ENCODE data around the gene AARS2. TPM values are rescaled to one million over a fixed set of nuclear protein-coding genes. Genes with fewer than 3 reads are reported as not detected.

AARS2 gene
- total and polyA plus RNA-seq, 4 donors = 11.5 to 18.3 (median 15.1) TPM

GRCh38 chr6:44260011-44260410 lies 53.1 kb downstream of the AARS2 start:
- Histone ChIP-seq H3K9me3 (ENCODE audit: control insufficient read depth, insufficient read depth, low read length) (no peaks in the 10 kb centered on the region), H3K27ac (ENCODE audit: low read depth, low read length) (no peak overlapping the region), H3K4me3 (ENCODE audit: low read depth, low read length) (no peak overlapping the region), H3K4me1 (ENCODE audit: control insufficient read depth, insufficient read depth, low read length) (peaks cover 58% of the 10 kb centered on the region), H3K36me3 (ENCODE audit: control insufficient read depth, insufficient read depth, low read length) (peaks cover 50% of the 10 kb centered on the region), H3K27me3 (ENCODE audit: control insufficient read depth, insufficient read depth, low read length) (no peaks in the 10 kb centered on the region)
- WGBS (ENCODE audit: insufficient coverage) = 95% methylated on average over 8 of the region's 8 CpGs
- DNase-seq (ENCODE audit: low read depth in 4 of 6, low spot score in 6 of 6) = no peak

GRCh38 chr6:44258921-44259320 lies 54.2 kb downstream of the AARS2 start:
- no peaks in the 10 kb centered on the region for H3K27me3 ChIP-seq (ENCODE audit: control insufficient read depth, insufficient read depth, low read length)
- H3K27ac ChIP-seq (ENCODE audit: low read depth, low read length) = no peak overlapping the region
- no peak overlapping the region for H3K4me3 ChIP-seq (ENCODE audit: low read depth, low read length)
- WGBS (ENCODE audit: insufficient coverage) = 97% methylated on average over 3 of the region's 3 CpGs
- DNase-seq (ENCODE audit: low read depth in 4 of 6, low spot score in 6 of 6) = no peak
- no peaks in the 10 kb centered on the region for H3K9me3 ChIP-seq (ENCODE audit: control insufficient read depth, insufficient read depth, low read length)
- peaks cover 58% of the 10 kb centered on the region for H3K4me1 ChIP-seq (ENCODE audit: control insufficient read depth, insufficient read depth, low read length)
- peaks cover 61% of the 10 kb centered on the region for H3K36me3 ChIP-seq (ENCODE audit: control insufficient read depth, insufficient read depth, low read length)

DNA sequence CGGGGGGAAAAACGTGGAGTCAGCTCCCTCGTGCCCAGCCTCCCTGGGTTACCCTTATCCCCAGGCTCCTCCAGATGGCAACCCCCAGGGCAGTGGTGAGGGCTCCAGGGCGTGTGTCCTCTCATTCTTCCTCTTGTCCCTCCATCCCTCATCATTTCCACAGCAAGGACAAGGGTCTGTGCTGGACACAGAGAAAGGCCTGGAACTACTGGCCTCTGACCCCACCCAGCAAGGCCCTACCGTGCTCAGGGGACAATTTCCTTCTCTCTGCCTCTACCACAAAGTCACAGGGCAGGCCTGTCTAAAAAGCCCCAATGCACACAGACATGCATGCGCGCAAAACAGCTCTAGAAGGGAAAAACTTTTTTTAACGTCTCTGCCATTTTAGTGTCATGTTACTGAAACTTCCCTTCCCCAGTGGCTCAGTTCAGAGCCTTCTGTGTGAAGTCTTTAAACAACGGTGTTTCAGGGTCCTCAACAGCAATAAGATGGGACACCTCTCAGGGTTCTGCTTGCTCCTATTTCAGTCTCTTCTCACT lies 54.8 kb downstream of the AARS2 start:
- Histone ChIP-seq H3K27ac (ENCODE audit: low read depth, low read length) (no peak overlapping the region), H3K9me3 (ENCODE audit: control insufficient read depth, insufficient read depth, low read length) (no peaks in the 10 kb centered on the region), H3K36me3 (ENCODE audit: control insufficient read depth, insufficient read depth, low read length) (peaks cover 63% of the 10 kb centered on the region), H3K4me3 (ENCODE audit: low read depth, low read length) (no peak overlapping the region), H3K27me3 (ENCODE audit: control insufficient read depth, insufficient read depth, low read length) (no peaks in the 10 kb centered on the region), H3K4me1 (ENCODE audit: control insufficient read depth, insufficient read depth, low read length) (peaks cover 52% of the 10 kb centered on the region)
- no peak for DNase-seq (ENCODE audit: low read depth in 4 of 6, low spot score in 6 of 6)
- 82% methylated on average over 7 of the region's 9 CpGs for WGBS (ENCODE audit: insufficient coverage)

GRCh38 chr6:44257753-44258324 lies 55.3 kb downstream of the AARS2 start:
- 32% methylated on average over 12 of the region's 15 CpGs for WGBS (ENCODE audit: insufficient coverage)
- Histone ChIP-seq H3K27me3 (ENCODE audit: control insufficient read depth, insufficient read depth, low read length) (no peaks in the 10 kb centered on the region), H3K27ac (ENCODE audit: low read depth, low read length) (peak overlapping the region; percentile 87), H3K9me3 (ENCODE audit: control insufficient read depth, insufficient read depth, low read length) (no peaks in the 10 kb centered on the region), H3K4me1 (ENCODE audit: control insufficient read depth, insufficient read depth, low read length) (peaks cover 47% of the 10 kb centered on the region), H3K36me3 (ENCODE audit: control insufficient read depth, insufficient read depth, low read length) (peaks cover 66% of the 10 kb centered on the region), H3K4me3 (ENCODE audit: low read depth, low read length) (peak overlapping the region; percentile 36)
- no peak for DNase-seq (ENCODE audit: low read depth in 4 of 6, low spot score in 6 of 6)

GRCh38 chr6:44257025-44257752 lies 56.0 kb downstream of the AARS2 start, which contains the start of gene SLC35B2:
Gene SLC35B2 (minus strand): TSS chr6:44257528. CDS start chr6:44257410, 118 bp downstream.
- under 1% methylated on average over 80 of the region's 80 CpGs for WGBS (ENCODE audit: insufficient coverage)
- Histone ChIP-seq H3K36me3 (ENCODE audit: control insufficient read depth, insufficient read depth, low read length) (peaks cover 68% of the 10 kb centered on the region), H3K4me1 (ENCODE audit: control insufficient read depth, insufficient read depth, low read length) (peaks cover 40% of the 10 kb centered on the region), H3K27ac (ENCODE audit: low read depth, low read length) (peak within 1 kb of the TSS; percentile 96), H3K27me3 (ENCODE audit: control insufficient read depth, insufficient read depth, low read length) (no peaks in the 10 kb centered on the region), H3K4me3 (ENCODE audit: low read depth, low read length) (peak within 1 kb of the TSS; percentile 79), H3K9me3 (ENCODE audit: control insufficient read depth, insufficient read depth, low read length) (no peaks in the 10 kb centered on the region)
- peak in 5 of 6 donors; percentile 70 to 94 (median 77) for DNase-seq (ENCODE audit: low read depth in 4 of 6, low spot score in 6 of 6)

DNA sequence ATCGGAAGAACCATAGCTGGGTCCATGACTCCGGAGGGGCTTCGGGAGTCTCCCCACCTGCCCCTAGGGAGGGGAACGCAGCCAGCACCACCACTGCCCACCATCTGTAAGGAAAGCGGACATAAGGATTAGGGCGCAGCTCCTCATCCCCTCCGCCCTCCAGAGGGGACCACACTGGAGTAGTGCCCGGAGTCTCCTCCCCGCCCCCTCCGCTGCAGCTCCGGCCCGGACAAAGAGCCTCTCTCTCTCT lies 56.4 kb downstream of the AARS2 start:
- peaks cover 39% of the 10 kb centered on the region for H3K4me1 ChIP-seq (ENCODE audit: control insufficient read depth, insufficient read depth, low read length)

GRCh38 chr6:44255871-44256774 lies 57.0 kb downstream of the AARS2 start:
- WGBS (ENCODE audit: insufficient coverage) = 13% methylated on average over 14 of the region's 15 CpGs
- Histone ChIP-seq H3K27me3 (ENCODE audit: control insufficient read depth, insufficient read depth, low read length) (no peaks in the 10 kb centered on the region), H3K27ac (ENCODE audit: low read depth, low read length) (peak overlapping the region; percentile 96), H3K4me3 (ENCODE audit: low read depth, low read length) (peak overlapping the region; percentile 79), H3K4me1 (ENCODE audit: control insufficient read depth, insufficient read depth, low read length) (peaks cover 39% of the 10 kb centered on the region), H3K36me3 (ENCODE audit: control insufficient read depth, insufficient read depth, low read length) (peaks cover 70% of the 10 kb centered on the region), H3K9me3 (ENCODE audit: control insufficient read depth, insufficient read depth, low read length) (no peaks in the 10 kb centered on the region)
- no peak for DNase-seq (ENCODE audit: low read depth in 4 of 6, low spot score in 6 of 6)

More for the DNA sequence above, 56.4 kb downstream of the AARS2 start:
- Histone ChIP-seq H3K9me3 (ENCODE audit: control insufficient read depth, insufficient read depth, low read length) (no peaks in the 10 kb centered on the region), H3K27ac (ENCODE audit: low read depth, low read length) (peak overlapping the region; percentile 96), H3K4me3 (ENCODE audit: low read depth, low read length) (peak overlapping the region; percentile 79), H3K27me3 (ENCODE audit: control insufficient read depth, insufficient read depth, low read length) (no peaks in the 10 kb centered on the region), H3K36me3 (ENCODE audit: control insufficient read depth, insufficient read depth, low read length) (peaks cover 72% of the 10 kb centered on the region)
- WGBS (ENCODE audit: insufficient coverage) = 0% methylated on average over 12 of the region's 12 CpGs
- DNase-seq (ENCODE audit: low read depth in 4 of 6, low spot score in 6 of 6) = no peak

DNA sequence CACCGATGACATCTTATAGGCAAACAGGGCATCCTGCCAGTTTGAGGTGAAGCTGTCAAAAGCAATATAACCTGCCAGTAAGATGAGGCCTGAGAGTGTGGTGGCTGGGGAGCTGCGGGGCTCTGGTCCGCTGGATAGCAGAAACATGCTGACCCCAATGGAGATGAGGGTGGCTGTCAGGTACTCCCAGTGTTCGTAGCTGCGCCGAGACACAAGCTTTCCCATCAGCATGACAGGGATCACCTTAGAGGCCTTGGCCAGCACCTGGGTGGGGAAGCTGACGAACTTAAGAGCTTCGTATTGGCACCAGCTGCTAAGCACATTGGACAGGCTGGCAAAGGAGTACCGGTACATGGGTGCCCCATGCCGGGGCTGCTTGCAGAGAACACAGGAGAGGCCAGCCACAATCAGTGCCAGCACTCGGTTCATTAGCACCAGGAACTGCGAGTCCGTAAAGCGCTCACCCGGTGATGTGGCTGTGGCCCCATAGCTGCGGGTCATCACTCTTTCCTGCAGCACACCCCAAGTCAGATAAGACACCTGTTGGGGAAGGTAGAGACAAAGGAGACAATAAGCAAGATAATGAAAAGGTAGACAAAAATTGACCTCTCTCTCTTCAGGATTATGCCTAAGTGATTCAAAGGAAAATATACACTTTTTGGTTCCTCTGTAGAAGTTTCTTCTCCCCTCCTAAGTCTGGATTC lies 57.9 kb downstream of the AARS2 start:
- WGBS (ENCODE audit: insufficient coverage) = 68% methylated on average over 16 of the region's 16 CpGs
- Histone ChIP-seq H3K4me1 (ENCODE audit: control insufficient read depth, insufficient read depth, low read length) (peaks cover 39% of the 10 kb centered on the region), H3K27ac (ENCODE audit: low read depth, low read length) (no peak overlapping the region), H3K27me3 (ENCODE audit: control insufficient read depth, insufficient read depth, low read length) (no peaks in the 10 kb centered on the region), H3K9me3 (ENCODE audit: control insufficient read depth, insufficient read depth, low read length) (no peaks in the 10 kb centered on the region), H3K4me3 (ENCODE audit: low read depth, low read length) (no peak overlapping the region), H3K36me3 (ENCODE audit: control insufficient read depth, insufficient read depth, low read length) (peaks cover 69% of the 10 kb centered on the region)
- DNase-seq (ENCODE audit: low read depth in 4 of 6, low spot score in 6 of 6) = no peak
